ENCODE results near the gene TCTN1. TPM values are rescaled to one million over a fixed set of nuclear protein-coding genes. Genes with fewer than 3 reads are reported as not detected.
A peak's percentile ranks its signal among the peaks of the same experiment; 100 is the strongest.

The TCTN1 gene
- total RNA-seq, 1 donor = 45.2 TPM

GRCh38 chr12:110679201-110679600, 65.3 kb downstream of the TCTN1 start:
- no peak for DNase-seq (ENCODE audit: insufficient read length, low spot score, missing footprints)
- H3K4me1 ChIP-seq (ENCODE audit: insufficient read depth, low read length) = no peaks in the 10 kb centered on the region
- no peaks in the 10 kb centered on the region for H3K9me3 ChIP-seq (ENCODE audit: low read depth, low read length)
- H3K4me3 ChIP-seq (ENCODE audit: insufficient read depth, low read length) = no peak overlapping the region
- no peak overlapping the region for H3K27ac ChIP-seq (ENCODE audit: low read depth, low read length)
- H3K4me2 ChIP-seq (ENCODE audit: insufficient read depth, low read length) = no peak overlapping the region
- H3K79me2 ChIP-seq (ENCODE audit: insufficient read depth, low read length) = no peaks in the 10 kb centered on the region
- no peak for TF ChIP-seq CTCF (IDR thresholded peaks at IDR 0.05; ENCODE audit: extremely low read depth, low read depth, low read length)
- no peaks in the 10 kb centered on the region for H4K20me1 ChIP-seq (ENCODE audit: insufficient read depth, low read length)
- H3K36me3 ChIP-seq (ENCODE audit: insufficient read depth, low read length) = no peaks in the 10 kb centered on the region
- no peak overlapping the region for H2AFZ ChIP-seq (ENCODE audit: low read length)
- H3K27me3 ChIP-seq (ENCODE audit: insufficient read depth, low read length) = no peaks in the 10 kb centered on the region

- H3K79me2 ChIP-seq (ENCODE audit: insufficient read depth, low read length) = no peaks in the 10 kb centered on the region
Measured at GRCh38 chr12:110680032-110680431, 66.1 kb downstream of the TCTN1 start.

GRCh38 chr12:110683888-110684287, 70.0 kb downstream of the TCTN1 start:
- H3K27ac ChIP-seq (ENCODE audit: low read depth, low read length) = no peak overlapping the region
- H3K36me3 ChIP-seq (ENCODE audit: insufficient read depth, low read length) = no peaks in the 10 kb centered on the region

More at GRCh38 chr12:110680032-110680431, 66.1 kb downstream of the TCTN1 start:
- Histone ChIP-seq H2AFZ (ENCODE audit: low read length) (no peak overlapping the region), H3K4me1 (ENCODE audit: insufficient read depth, low read length) (no peaks in the 10 kb centered on the region), H3K27me3 (ENCODE audit: insufficient read depth, low read length) (no peaks in the 10 kb centered on the region), H4K20me1 (ENCODE audit: insufficient read depth, low read length) (no peaks in the 10 kb centered on the region), H3K9me3 (ENCODE audit: low read depth, low read length) (no peaks in the 10 kb centered on the region), H3K4me2 (ENCODE audit: insufficient read depth, low read length) (no peak overlapping the region), H3K36me3 (ENCODE audit: insufficient read depth, low read length) (no peaks in the 10 kb centered on the region), H3K27ac (ENCODE audit: low read depth, low read length) (no peak overlapping the region), H3K4me3 (ENCODE audit: insufficient read depth, low read length) (no peak overlapping the region)
- no peak for TF ChIP-seq CTCF (IDR thresholded peaks at IDR 0.05; ENCODE audit: extremely low read depth, low read depth, low read length)
- peak; percentile 34 for DNase-seq (ENCODE audit: insufficient read length, low spot score, missing footprints)

GRCh38 chr12:110684312-110684836, 70.4 kb downstream of the TCTN1 start:
- Histone ChIP-seq H3K79me2 (ENCODE audit: insufficient read depth, low read length) (no peaks in the 10 kb centered on the region), H3K4me2 (ENCODE audit: insufficient read depth, low read length) (no peak overlapping the region), H3K36me3 (ENCODE audit: insufficient read depth, low read length) (no peaks in the 10 kb centered on the region), H3K9me3 (ENCODE audit: low read depth, low read length) (no peaks in the 10 kb centered on the region), H2AFZ (ENCODE audit: low read length) (no peak overlapping the region), H4K20me1 (ENCODE audit: insufficient read depth, low read length) (no peaks in the 10 kb centered on the region), H3K4me3 (ENCODE audit: insufficient read depth, low read length) (no peak overlapping the region), H3K27ac (ENCODE audit: low read depth, low read length) (no peak overlapping the region), H3K4me1 (ENCODE audit: insufficient read depth, low read length) (peaks cover 7% of the 10 kb centered on the region), H3K27me3 (ENCODE audit: insufficient read depth, low read length) (peaks cover 10% of the 10 kb centered on the region)
- no peak for TF ChIP-seq CTCF (IDR thresholded peaks at IDR 0.05; ENCODE audit: extremely low read depth, low read depth, low read length)
- no peak for DNase-seq (ENCODE audit: insufficient read length, low spot score, missing footprints)

More at GRCh38 chr12:110683888-110684287, 70.0 kb downstream of the TCTN1 start:
- Histone ChIP-seq H3K4me1 (ENCODE audit: insufficient read depth, low read length) (peaks cover 7% of the 10 kb centered on the region), H2AFZ (ENCODE audit: low read length) (no peak overlapping the region), H3K4me2 (ENCODE audit: insufficient read depth, low read length) (no peak overlapping the region), H3K9me3 (ENCODE audit: low read depth, low read length) (no peaks in the 10 kb centered on the region), H3K27me3 (ENCODE audit: insufficient read depth, low read length) (peaks cover 10% of the 10 kb centered on the region), H4K20me1 (ENCODE audit: insufficient read depth, low read length) (no peaks in the 10 kb centered on the region), H3K4me3 (ENCODE audit: insufficient read depth, low read length) (no peak overlapping the region), H3K79me2 (ENCODE audit: insufficient read depth, low read length) (no peaks in the 10 kb centered on the region)
- TF ChIP-seq CTCF (IDR thresholded peaks at IDR 0.05; ENCODE audit: extremely low read depth, low read depth, low read length) = no peak
- peak; percentile 11 for DNase-seq (ENCODE audit: insufficient read length, low spot score, missing footprints)
